22Rv1 (cell line): ENCODE measurements around the gene BMP4.
"Not testable (repeated sequence)": the region's sequence is repeated elsewhere in the genome, so short reads cannot be mapped to it uniquely, and the experiment has no call there.

ENCODE experiments used
- H3K27ac ChIP-seq: fragments of 450-650 bp; 2 replicates; pipeline ENCODE4 v1.5.1; 2017
- ZFX ChIP-seq: fragments of 450-650 bp; IDR thresholded peaks from 2 replicates; pipeline ENCODE4 v1.6.1; 2017; ENCODE audit warnings: antibody characterized with exemption, borderline replicate concordance
- TF ChIP-seq, protein P1 (sequence below): fragments of 450-650 bp; IDR thresholded peaks from 2 replicates; pipeline ENCODE4 v1.5.1; 2017; ENCODE audit warnings: mild to moderate bottlenecking

Gene BMP4

DNA sequence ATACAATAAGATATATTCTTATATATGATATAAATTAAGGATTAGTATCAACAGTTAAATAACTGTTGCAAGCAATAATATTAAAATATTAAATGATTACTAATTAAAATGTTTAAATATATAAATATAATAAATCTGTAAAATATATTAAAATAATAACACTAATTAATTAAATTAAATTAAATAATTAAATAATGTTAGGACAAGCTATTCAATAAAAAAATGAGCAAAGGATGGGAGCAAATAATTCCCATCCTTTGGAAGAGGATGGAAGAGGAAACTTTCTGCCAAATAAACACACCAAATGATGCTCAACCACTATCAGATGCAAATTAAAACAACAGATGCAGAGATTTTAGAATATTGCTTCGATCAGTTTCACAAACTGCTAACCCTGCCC, 39.4 kb upstream of the BMP4 start:
- no peak overlapping the region for H3K27ac ChIP-seq
- TF ChIP-seq, protein P1, sequence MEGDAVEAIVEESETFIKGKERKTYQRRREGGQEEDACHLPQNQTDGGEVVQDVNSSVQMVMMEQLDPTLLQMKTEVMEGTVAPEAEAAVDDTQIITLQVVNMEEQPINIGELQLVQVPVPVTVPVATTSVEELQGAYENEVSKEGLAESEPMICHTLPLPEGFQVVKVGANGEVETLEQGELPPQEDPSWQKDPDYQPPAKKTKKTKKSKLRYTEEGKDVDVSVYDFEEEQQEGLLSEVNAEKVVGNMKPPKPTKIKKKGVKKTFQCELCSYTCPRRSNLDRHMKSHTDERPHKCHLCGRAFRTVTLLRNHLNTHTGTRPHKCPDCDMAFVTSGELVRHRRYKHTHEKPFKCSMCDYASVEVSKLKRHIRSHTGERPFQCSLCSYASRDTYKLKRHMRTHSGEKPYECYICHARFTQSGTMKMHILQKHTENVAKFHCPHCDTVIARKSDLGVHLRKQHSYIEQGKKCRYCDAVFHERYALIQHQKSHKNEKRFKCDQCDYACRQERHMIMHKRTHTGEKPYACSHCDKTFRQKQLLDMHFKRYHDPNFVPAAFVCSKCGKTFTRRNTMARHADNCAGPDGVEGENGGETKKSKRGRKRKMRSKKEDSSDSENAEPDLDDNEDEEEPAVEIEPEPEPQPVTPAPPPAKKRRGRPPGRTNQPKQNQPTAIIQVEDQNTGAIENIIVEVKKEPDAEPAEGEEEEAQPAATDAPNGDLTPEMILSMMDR, result no peak
- no peak for TF ChIP-seq ZFX

DNA sequence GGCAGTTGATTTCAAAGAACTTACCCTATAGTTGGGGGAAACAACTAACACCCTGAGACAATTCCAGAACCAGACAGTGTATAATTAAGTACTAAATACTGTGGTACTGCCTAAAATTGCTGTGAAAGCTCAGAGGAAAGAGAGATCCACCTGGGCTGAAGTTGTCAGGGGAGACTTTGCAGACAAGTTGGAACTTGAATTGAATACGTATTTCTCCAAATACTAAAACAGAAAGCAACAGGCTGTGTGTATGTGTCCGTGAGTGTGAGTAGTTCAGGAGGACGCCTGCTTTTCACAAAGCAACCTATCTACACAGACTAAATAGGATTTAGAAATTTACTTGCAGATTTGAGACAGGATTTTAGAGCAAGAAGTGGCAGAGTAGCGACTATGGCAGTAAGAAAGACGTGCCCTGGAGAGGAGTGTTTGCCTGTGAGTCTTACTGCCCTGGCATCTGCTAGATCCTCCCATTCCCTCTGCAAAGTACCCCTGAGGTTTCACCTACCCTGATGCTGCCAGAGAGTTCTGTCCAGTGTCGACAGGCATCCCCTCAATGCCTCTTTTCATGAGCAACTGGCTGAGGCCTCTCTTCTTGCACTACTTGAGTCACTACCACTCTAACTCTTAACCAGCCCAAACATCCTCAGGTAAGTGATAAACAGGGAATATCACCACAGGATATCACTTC, 37.4 kb upstream of the BMP4 start:
- no peak for TF ChIP-seq ZFX
- TF ChIP-seq, protein P1, result no peak
- H3K27ac ChIP-seq, result no peak overlapping the region

DNA sequence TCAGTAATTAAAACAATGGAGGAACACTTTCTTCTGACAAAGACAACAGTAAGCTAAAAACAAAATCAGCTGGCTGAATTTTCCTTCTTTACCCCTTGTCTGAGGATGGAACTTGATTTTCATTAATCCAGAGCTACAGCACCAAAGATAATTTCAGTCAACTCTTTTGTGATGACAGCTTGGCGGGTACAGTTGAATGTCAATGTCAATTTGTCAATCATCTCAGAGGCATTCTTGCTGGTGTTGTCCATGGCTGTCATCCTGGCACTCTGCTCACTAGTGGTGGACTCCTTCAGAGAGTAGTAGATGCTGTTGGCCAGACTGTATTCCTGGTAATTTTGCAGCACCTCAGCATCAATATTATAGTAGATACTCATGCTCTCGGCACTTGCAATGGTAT, 34.4 kb upstream of the BMP4 start:
- TF ChIP-seq ZFX, result no peak
- TF ChIP-seq, protein P1, result no peak
- H3K27ac ChIP-seq, result no peak overlapping the region

DNA sequence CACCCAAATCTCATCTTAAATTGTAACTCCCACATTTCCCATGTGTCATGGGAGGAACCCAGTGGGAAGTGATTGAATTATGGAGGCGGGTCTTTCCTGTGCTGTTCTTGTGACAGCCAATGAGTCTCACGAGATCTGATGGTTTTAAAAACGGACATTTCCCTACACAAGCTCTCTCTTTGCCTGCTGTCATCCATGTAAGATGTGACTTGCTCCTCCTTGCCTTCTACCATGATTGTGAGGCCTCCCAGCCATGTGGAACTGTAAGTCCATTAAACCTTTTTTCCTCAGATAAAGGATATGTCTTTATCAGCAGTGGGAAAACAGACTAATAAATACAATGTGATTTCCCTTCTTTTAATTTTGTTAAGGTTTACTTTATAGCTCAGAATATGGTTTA, 30.1 kb upstream of the BMP4 start:
- not testable (repeated sequence) for H3K27ac ChIP-seq

DNA sequence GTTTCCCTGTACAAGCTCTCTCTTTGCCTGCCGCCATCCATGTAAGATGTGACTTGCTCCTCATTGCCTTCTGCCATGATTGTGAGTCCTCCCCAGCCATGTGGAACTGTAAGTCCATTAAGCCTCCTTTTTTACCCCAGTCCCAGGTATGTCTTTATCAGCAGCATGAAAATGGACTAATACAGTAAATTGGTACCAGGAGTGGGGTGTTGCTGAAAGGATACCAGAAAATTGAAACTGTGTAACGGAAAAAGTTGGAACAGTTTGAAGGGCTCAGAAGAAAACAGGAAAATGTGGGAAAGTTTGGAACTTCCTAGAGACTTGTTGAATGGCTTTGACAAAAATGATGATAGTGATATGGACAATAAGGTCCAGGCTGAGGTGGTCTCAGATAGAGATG, 28.3 kb upstream of the BMP4 start:
- not testable (repeated sequence) for H3K27ac ChIP-seq

DNA sequence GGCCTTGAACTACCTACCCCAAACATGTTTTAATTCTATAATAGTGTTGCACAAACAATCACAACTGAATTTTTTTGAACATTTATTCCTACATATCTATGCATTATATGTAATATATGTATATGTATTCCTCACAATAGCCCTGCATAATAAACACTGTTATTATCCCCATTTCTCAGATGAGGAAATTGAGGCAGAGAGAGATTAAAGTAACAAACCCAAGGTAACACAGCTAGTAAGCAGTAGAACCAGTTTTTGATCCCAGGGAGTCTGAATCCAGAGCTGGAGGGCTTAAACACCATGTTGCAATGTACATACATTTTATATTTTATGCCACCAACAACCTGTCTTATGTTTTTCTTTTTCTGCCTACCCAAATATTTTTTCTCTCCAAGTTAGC, 26.5 kb upstream of the BMP4 start:
- TF ChIP-seq, protein P1, result no peak
- no peak for TF ChIP-seq ZFX
- no peak overlapping the region for H3K27ac ChIP-seq

DNA sequence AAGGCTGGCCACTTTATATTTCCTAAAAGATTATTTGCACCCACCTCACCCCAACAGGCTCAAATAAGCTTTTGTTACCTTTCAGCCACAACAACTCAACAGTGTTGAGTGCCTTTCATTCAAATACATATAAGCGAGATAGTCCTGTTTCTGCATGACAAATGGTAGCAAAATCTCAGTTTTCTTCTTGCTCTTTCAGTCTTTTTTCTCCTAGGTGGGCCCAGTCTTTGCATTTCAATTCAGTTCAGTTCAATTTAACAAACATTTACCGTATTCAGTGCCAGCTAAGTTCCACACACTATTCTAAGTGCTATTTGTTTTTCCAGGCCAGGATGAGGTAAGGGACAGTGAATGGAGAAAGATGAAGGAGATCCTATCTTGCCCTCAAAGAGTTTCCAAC, 25.9 kb upstream of the BMP4 start:
- TF ChIP-seq, protein P1, result no peak
- TF ChIP-seq ZFX, result no peak
- H3K27ac ChIP-seq, result no peak overlapping the region

DNA sequence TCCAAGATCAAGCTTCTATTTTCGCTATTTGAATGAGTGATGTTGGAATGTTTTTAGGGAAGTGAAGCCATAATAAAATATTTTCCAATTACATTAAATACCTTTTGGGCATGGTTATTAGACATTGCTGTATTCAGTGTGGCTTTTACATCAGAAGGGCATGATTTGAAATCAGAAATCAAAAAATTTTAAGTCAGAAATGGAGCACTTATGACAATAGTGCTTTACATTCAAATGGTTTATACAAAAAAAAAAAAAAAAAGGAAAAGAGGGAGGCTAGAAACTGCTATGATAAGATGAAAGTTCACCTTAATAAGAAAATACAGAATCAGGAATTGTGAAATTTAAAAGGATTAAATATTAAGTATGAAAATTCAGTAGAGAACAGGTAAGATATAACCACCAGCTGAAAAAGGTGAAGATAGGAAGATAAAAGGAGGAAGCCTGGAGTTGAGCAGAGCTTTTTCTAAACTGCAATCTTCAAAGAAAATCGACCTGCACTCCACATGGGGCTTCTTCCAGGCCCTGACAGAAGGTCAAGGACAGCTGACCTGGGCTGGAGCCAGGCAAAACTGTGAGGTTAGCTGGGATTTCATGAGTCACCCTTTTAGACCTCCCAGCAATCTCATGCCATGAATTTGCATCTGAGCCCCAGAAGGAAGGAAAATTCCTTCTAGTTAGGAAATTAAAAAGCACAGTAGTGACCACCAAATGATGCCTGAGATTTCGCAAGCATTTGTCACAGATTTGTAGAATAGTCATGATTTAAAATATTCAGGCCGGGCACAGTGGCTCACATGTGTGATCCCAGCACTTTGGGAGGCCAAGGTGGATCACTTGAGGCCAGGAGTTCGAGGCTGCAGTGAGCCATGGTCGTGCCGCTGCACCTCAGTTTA, 23.4 kb upstream of the BMP4 start:
- H3K27ac ChIP-seq, result no peak overlapping the region
- TF ChIP-seq, protein P1, result no peak
- TF ChIP-seq ZFX, result no peak
